Peyer's patch (tissue), 4 donors: Measurements from ENCODE around the gene KCTD15.

Experiments used
- POLR2A ChIP-seq, 2 donors: fragments of 450-650 bp; IDR thresholded peaks; one replicate each; pipeline ENCODE4 v1.5.1; 2017; ENCODE audit warnings: antibody characterized with exemption in 2 of 2, mild to moderate bottlenecking in 2 of 2, moderate library complexity in 2 of 2
- TF ChIP-seq, protein P1 (sequence below), 6 experiments: fragments of 450-650 bp in 4 of 6; fragments of 200-600 bp in 2 of 6; sonication (generic) in 1 of 6; IDR thresholded peaks; one replicate each; pipeline ENCODE4 v1.5.1; 2017 to 2019; ENCODE audit warnings: antibody characterized with exemption in 6 of 6, mild to moderate bottlenecking in 3 of 6, moderate library complexity in 1 of 6

DNA sequence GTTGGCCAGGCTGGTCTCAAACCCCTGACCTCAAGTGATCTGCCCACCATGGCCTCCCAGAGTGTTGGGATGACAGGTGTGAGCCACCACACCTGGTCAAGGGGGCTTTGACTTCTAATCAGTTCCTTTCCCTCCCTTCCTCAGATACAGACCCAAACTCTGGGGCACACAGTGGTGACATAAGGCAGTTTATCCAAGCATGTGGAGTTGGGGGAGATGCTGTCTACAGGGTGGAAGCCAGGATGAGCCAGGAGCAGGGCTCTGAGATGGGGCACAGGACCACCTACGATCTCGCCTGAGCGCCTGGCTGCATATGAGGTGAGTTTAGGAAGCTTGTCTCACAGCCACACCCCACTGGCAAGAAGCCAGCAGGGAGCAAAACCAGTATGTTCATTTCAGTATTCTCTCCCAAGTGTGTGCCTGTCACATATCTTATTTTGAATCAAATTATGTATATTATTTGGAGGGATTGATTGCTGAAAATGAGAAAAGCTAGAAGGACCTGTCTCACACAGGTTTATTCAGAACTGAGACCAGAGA lies 67.7 kb downstream of the KCTD15 start:
- TF ChIP-seq POLR2A (IDR thresholded peaks at IDR 0.05), result no peak
- TF ChIP-seq, protein P1, sequence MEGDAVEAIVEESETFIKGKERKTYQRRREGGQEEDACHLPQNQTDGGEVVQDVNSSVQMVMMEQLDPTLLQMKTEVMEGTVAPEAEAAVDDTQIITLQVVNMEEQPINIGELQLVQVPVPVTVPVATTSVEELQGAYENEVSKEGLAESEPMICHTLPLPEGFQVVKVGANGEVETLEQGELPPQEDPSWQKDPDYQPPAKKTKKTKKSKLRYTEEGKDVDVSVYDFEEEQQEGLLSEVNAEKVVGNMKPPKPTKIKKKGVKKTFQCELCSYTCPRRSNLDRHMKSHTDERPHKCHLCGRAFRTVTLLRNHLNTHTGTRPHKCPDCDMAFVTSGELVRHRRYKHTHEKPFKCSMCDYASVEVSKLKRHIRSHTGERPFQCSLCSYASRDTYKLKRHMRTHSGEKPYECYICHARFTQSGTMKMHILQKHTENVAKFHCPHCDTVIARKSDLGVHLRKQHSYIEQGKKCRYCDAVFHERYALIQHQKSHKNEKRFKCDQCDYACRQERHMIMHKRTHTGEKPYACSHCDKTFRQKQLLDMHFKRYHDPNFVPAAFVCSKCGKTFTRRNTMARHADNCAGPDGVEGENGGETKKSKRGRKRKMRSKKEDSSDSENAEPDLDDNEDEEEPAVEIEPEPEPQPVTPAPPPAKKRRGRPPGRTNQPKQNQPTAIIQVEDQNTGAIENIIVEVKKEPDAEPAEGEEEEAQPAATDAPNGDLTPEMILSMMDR (IDR thresholded peaks at IDR 0.05), result no peak
